SK-N-MC (cell line): ENCODE data around the gene CIROP.

Experiments used
- EZH2 ChIP-seq: fragments of 200-600 bp; sonication (generic); IDR thresholded peaks from one replicate; pipeline ENCODE4 v1.6.1; 2017; ENCODE audit warnings: antibody characterized with exemption
- FOXP2 ChIP-seq: optimal IDR thresholded peaks from 2 replicates; pipeline ENCODE3; 2011; ENCODE audit warnings: mild to moderate bottlenecking, moderate library complexity; ENCODE audit not compliant: insufficient read depth; ENCODE audit errors: extremely low read length, control extremely low read depth
- POLR2AphosphoS5 ChIP-seq: IDR thresholded peaks from 2 replicates; pipeline ENCODE4 v1.6.1; 2012; ENCODE audit warnings: mild to moderate bottlenecking, low read depth, low read length, borderline replicate concordance

DNA sequence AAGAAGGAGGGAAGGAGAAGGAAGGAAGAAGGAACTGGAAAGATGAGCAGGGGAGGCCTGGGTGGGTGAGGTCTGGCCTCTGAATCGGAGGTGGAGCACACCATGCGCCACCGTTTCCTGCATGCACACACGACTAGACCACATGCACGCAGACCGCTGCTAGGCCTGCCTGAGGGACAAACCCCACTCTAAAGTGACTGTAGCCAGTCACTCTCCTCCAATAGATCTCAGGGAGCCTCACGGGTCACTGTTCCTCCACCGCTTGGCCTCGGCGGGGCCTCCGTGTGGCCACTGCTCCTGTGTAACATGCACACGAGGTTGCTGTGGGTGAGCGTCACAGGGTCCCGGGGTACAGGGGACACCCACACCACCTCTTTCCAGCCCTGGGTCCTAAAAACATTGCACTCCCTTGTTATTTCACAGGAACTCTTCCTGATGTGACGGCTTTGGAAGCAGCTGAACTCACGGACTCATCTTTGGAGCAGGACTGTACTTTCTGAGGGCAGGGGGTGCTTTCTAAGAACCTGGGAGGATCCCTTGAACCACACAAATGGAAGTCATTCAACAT, 31.9 kb upstream of the CIROP start:
- TF ChIP-seq POLR2AphosphoS5 (no peak), EZH2 (no peak), FOXP2 (no peak)
